GM12892 (cell line): ENCODE data around the gene MARCHF4.

Experiments
- POLR2A ChIP-seq: IDR thresholded peaks from 2 replicates; pipeline ENCODE4 v1.6.1; 2011; ENCODE audit warnings: low read depth, low read length, control low read depth
- TAF1 ChIP-seq: IDR thresholded peaks from 2 replicates; pipeline ENCODE4 v1.6.1; 2011; ENCODE audit warnings: low read depth, mild to moderate bottlenecking, control low read depth, low read length, borderline replicate concordance

- TF ChIP-seq POLR2A (no peak), TAF1 (no peak)
Observed at GRCh38 chr2:216354306-216354705, 18.0 kb downstream of the MARCHF4 start.
